Activated T-helper 2 cell treated with anti-CD3 and anti-CD28 coated beads, Interferon-gamma antibody, Interleukin-2, Interleukin-4, amounts not matched to agents 10 μg/mL and 5 μg/mL and 100 μg/mL, durations not matched to agents 14 hours and 24 hours and 36 hours (primary cell): Measurements from ENCODE around the gene STARD10. TPM values are rescaled to one million over a fixed set of nuclear protein-coding genes. Genes with fewer than 3 reads are reported as not detected.
"Not testable (repeated sequence)": the region's sequence is repeated elsewhere in the genome, so short reads cannot be mapped to it uniquely, and the experiment has no call there.

Experiments
- DNase-seq: peaks from one replicate; pipeline ENCODE4 v3.0.0; 2021; ENCODE audit warnings: low spot score
- H3K27ac Mint-ChIP-seq: one replicate; pipeline ENCODE4 v1.8.0; 2021; ENCODE audit warnings: mixed read lengths
- H3K27me3 Mint-ChIP-seq: one replicate; pipeline ENCODE4 v1.8.0; 2021; ENCODE audit warnings: low read depth, mixed read lengths
- H3K36me3 Mint-ChIP-seq: one replicate; pipeline ENCODE4 v1.8.0; 2021; ENCODE audit warnings: low read depth, mixed read lengths
- H3K4me1 Mint-ChIP-seq: one replicate; pipeline ENCODE4 v1.8.0; 2021; ENCODE audit warnings: low read depth, mixed read lengths
- H3K4me3 Mint-ChIP-seq: one replicate; pipeline ENCODE4 v1.8.0; 2021; ENCODE audit warnings: low read depth, mild to moderate bottlenecking, moderate library complexity, mixed read lengths
- H3K9me3 Mint-ChIP-seq: one replicate; pipeline ENCODE4 v1.8.0; 2021; ENCODE audit warnings: mixed read lengths
- intact Hi-C: fragments of 100-400 bp; cut with micrococcal nuclease; formaldehyde crosslinking; loops from one replicate; pipeline ENCODE4 v1.15.1; 2023
- total RNA-seq: library from RNA; stranded (reverse); gene quantifications from 2 replicates; pipeline ENCODE4 v1.2.3, GENCODE V29; 2022

STARD10 gene
- total RNA-seq, 1 donor from 2014 or later, result 10.7 TPM

GRCh38 chr11:72811686-72812085 lies 17.8 kb upstream of the STARD10 start:
- Mint-ChIP-seq H3K27ac (peak overlapping the region; percentile 24), H3K36me3 (peaks cover 60% of the 10 kb centered on the region), H3K4me3 (peak overlapping the region; percentile 75), H3K4me1 (peaks cover 31% of the 10 kb centered on the region)
- H3K9me3 Mint-ChIP-seq, H3K27me3 Mint-ChIP-seq, DNase-seq: not testable (repeated sequence)
- intact Hi-C loops, result loop anchor here (5.0 kb wide), 1 partner anchor 74 kb away; no protein-coding TSS in a partner anchor

GRCh38 chr11:72808331-72808798 lies 14.5 kb upstream of the STARD10 start:
- no peak for DNase-seq
- peak overlapping the region; percentile 40 for H3K27ac Mint-ChIP-seq
- H3K4me3 Mint-ChIP-seq, result no peak overlapping the region
- intact Hi-C loops, result no loop called here
- H3K36me3 Mint-ChIP-seq, result peaks cover 60% of the 10 kb centered on the region
- no peaks in the 10 kb centered on the region for H3K9me3 Mint-ChIP-seq
- H3K4me1 Mint-ChIP-seq, result peaks cover 20% of the 10 kb centered on the region
- no peaks in the 10 kb centered on the region for H3K27me3 Mint-ChIP-seq

- intact Hi-C loops, result no loop called here
- Mint-ChIP-seq H3K27ac (no peak overlapping the region), H3K9me3 (no peaks in the 10 kb centered on the region), H3K27me3 (no peaks in the 10 kb centered on the region), H3K4me3 (no peak overlapping the region), H3K36me3 (peaks cover 54% of the 10 kb centered on the region), H3K4me1 (peaks cover 17% of the 10 kb centered on the region)
- DNase-seq, result no peak
Measured at GRCh38 chr11:72807792-72808191, 13.9 kb upstream of the STARD10 start.

- Mint-ChIP-seq H3K36me3 (peaks cover 50% of the 10 kb centered on the region), H3K27me3 (no peaks in the 10 kb centered on the region), H3K9me3 (no peaks in the 10 kb centered on the region), H3K4me1 (peaks cover 14% of the 10 kb centered on the region), H3K4me3 (no peak overlapping the region), H3K27ac (no peak overlapping the region)
- no peak for DNase-seq
- intact Hi-C loops, result no loop called here
Measured at GRCh38 chr11:72807021-72807693, 13.3 kb upstream of the STARD10 start.

GRCh38 chr11:72806378-72806777 lies 12.5 kb upstream of the STARD10 start:
- H3K4me1 Mint-ChIP-seq, H3K4me3 Mint-ChIP-seq, H3K27ac Mint-ChIP-seq, intact Hi-C loops, H3K9me3 Mint-ChIP-seq, H3K27me3 Mint-ChIP-seq, DNase-seq: not testable (repeated sequence)
- peaks cover 42% of the 10 kb centered on the region for H3K36me3 Mint-ChIP-seq

- no peak overlapping the region for H3K4me3 Mint-ChIP-seq
- no peak for DNase-seq
- no peak overlapping the region for H3K27ac Mint-ChIP-seq
- peaks cover 35% of the 10 kb centered on the region for H3K36me3 Mint-ChIP-seq
- no peaks in the 10 kb centered on the region for H3K9me3 Mint-ChIP-seq
- peaks cover 5% of the 10 kb centered on the region for H3K4me1 Mint-ChIP-seq
- intact Hi-C loops, result no loop called here
- H3K27me3 Mint-ChIP-seq, result no peaks in the 10 kb centered on the region
Measured at GRCh38 chr11:72805216-72805615, 11.4 kb upstream of the STARD10 start.

GRCh38 chr11:72802822-72803221 lies 9.0 kb upstream of the STARD10 start:
- DNase-seq, result no peak
- H3K9me3 Mint-ChIP-seq, result no peaks in the 10 kb centered on the region
- H3K36me3 Mint-ChIP-seq, result peaks cover 15% of the 10 kb centered on the region
- no peak overlapping the region for H3K4me3 Mint-ChIP-seq
- no peaks in the 10 kb centered on the region for H3K27me3 Mint-ChIP-seq
- intact Hi-C loops, result no loop called here
- H3K4me1 Mint-ChIP-seq, result peaks cover 1% of the 10 kb centered on the region
- no peak overlapping the region for H3K27ac Mint-ChIP-seq

- peaks cover 5% of the 10 kb centered on the region for H3K4me1 Mint-ChIP-seq
- no peaks in the 10 kb centered on the region for H3K27me3 Mint-ChIP-seq
- intact Hi-C loops, result no loop called here
- no peak overlapping the region for H3K4me3 Mint-ChIP-seq
- H3K27ac Mint-ChIP-seq, result no peak overlapping the region
- DNase-seq, result no peak
- H3K36me3 Mint-ChIP-seq, result no peaks in the 10 kb centered on the region
- H3K9me3 Mint-ChIP-seq, result no peaks in the 10 kb centered on the region
Measured at GRCh38 chr11:72799441-72799840, 5.6 kb upstream of the STARD10 start.

- no peak for DNase-seq
- H3K4me1 Mint-ChIP-seq, result peaks cover 10% of the 10 kb centered on the region
- intact Hi-C loops, result no loop called here
Measured at GRCh38 chr11:72798361-72798760, 4.5 kb upstream of the STARD10 start.

GRCh38 chr11:72793076-72793424 lies 797 bp downstream of the STARD10 start:
- peak overlapping the region; percentile 100 for H3K27ac Mint-ChIP-seq
- intact Hi-C loops, result loop anchor here (1.0 kb wide), 1 partner anchor 71 kb away; no protein-coding TSS in a partner anchor
- H3K4me1 Mint-ChIP-seq, result peaks cover 24% of the 10 kb centered on the region
- H3K36me3 Mint-ChIP-seq, result no peaks in the 10 kb centered on the region
- no peak for DNase-seq
- H3K9me3 Mint-ChIP-seq, result no peaks in the 10 kb centered on the region
- no peaks in the 10 kb centered on the region for H3K27me3 Mint-ChIP-seq
- H3K4me3 Mint-ChIP-seq, result peak overlapping the region; percentile 96

More at GRCh38 chr11:72798361-72798760, 4.5 kb upstream of the STARD10 start:
- Mint-ChIP-seq H3K27me3 (no peaks in the 10 kb centered on the region), H3K4me3 (no peak overlapping the region), H3K27ac (no peak overlapping the region), H3K9me3 (no peaks in the 10 kb centered on the region), H3K36me3 (no peaks in the 10 kb centered on the region)

GRCh38 chr11:72792437-72793021 lies 1.3 kb downstream of the STARD10 start:
- intact Hi-C loops, result loop anchor here (1.0 kb wide), 1 partner anchor 70 kb away; no protein-coding TSS in a partner anchor
- no peaks in the 10 kb centered on the region for H3K27me3 Mint-ChIP-seq
- H3K4me3 Mint-ChIP-seq, result no peak overlapping the region
- no peak for DNase-seq
- H3K9me3 Mint-ChIP-seq, result no peaks in the 10 kb centered on the region
- H3K27ac Mint-ChIP-seq, result peak overlapping the region; percentile 100
- no peaks in the 10 kb centered on the region for H3K36me3 Mint-ChIP-seq
- H3K4me1 Mint-ChIP-seq, result peaks cover 28% of the 10 kb centered on the region

- peaks cover 28% of the 10 kb centered on the region for H3K4me1 Mint-ChIP-seq
- H3K27ac Mint-ChIP-seq, H3K4me3 Mint-ChIP-seq, intact Hi-C loops, H3K27me3 Mint-ChIP-seq, DNase-seq, H3K9me3 Mint-ChIP-seq, H3K36me3 Mint-ChIP-seq: not testable (repeated sequence)
Measured at GRCh38 chr11:72791228-72791627, 2.6 kb downstream of the STARD10 start.

GRCh38 chr11:72789493-72790131 lies 4.2 kb downstream of the STARD10 start:
- H3K4me1 Mint-ChIP-seq, result peaks cover 25% of the 10 kb centered on the region

More at GRCh38 chr11:72789493-72790131, 4.2 kb downstream of the STARD10 start:
- Mint-ChIP-seq H3K36me3 (no peaks in the 10 kb centered on the region), H3K27ac (no peak overlapping the region), H3K9me3 (no peaks in the 10 kb centered on the region), H3K4me3 (no peak overlapping the region), H3K27me3 (no peaks in the 10 kb centered on the region)
- intact Hi-C loops, result no loop called here
- no peak for DNase-seq
